HFFc6 (cell line): ENCODE results near the gene STOML1. TPM values are rescaled to one million over a fixed set of nuclear protein-coding genes. Genes with fewer than 3 reads are reported as not detected.

ENCODE experiments used
- DNase-seq: peaks from one replicate; pipeline ENCODE4 v3.0.0-alpha.2; 2018
- H3K27ac Mint-ChIP-seq: 2 replicates; pipeline ENCODE4 v1.8.0; 2020; ENCODE audit warnings: mild to moderate bottlenecking, mixed read lengths
- H3K27me3 Mint-ChIP-seq: 2 replicates; pipeline ENCODE4 v1.8.0; 2021; ENCODE audit warnings: mild to moderate bottlenecking, moderate library complexity, mixed read lengths; ENCODE audit not compliant: insufficient read depth
- H3K36me3 Mint-ChIP-seq: 2 replicates; pipeline ENCODE4 v1.8.0; 2021; ENCODE audit warnings: low read depth, mixed read lengths
- H3K4me1 Mint-ChIP-seq: 2 replicates; pipeline ENCODE4 v1.8.0; 2020; ENCODE audit warnings: low read depth, mixed read lengths
- H3K4me3 Mint-ChIP-seq: 2 replicates; pipeline ENCODE4 v1.8.0; 2020; ENCODE audit warnings: mild to moderate bottlenecking, moderate library complexity, mixed read lengths
- H3K9me3 Mint-ChIP-seq: 2 replicates; pipeline ENCODE4 v1.8.0; 2020; ENCODE audit warnings: mild to moderate bottlenecking, mixed read lengths
- total RNA-seq, 6 experiments: library from RNA; stranded (reverse); fragmentation: NEBNext Ultra II Directional; extraction: Animal tissue kit (Norgen Biotek cat#: 25700); gene quantifications; 2 replicates in 1 of 6; 3 replicates in 5 of 6; pipeline ENCODE4 v1.2.3, GENCODE V29; 2021
- TF ChIP-seq, protein P1 (sequence below): fragments of 200-600 bp; sonication (generic); IDR thresholded peaks from 2 replicates; pipeline ENCODE4 v1.5.0; 2021; ENCODE audit warnings: antibody characterized with exemption, mild to moderate bottlenecking

STOML1 gene
- total RNA-seq, 6 experiments from 2014 or later: 21.4 to 30.6 (median 24.7) TPM

DNA sequence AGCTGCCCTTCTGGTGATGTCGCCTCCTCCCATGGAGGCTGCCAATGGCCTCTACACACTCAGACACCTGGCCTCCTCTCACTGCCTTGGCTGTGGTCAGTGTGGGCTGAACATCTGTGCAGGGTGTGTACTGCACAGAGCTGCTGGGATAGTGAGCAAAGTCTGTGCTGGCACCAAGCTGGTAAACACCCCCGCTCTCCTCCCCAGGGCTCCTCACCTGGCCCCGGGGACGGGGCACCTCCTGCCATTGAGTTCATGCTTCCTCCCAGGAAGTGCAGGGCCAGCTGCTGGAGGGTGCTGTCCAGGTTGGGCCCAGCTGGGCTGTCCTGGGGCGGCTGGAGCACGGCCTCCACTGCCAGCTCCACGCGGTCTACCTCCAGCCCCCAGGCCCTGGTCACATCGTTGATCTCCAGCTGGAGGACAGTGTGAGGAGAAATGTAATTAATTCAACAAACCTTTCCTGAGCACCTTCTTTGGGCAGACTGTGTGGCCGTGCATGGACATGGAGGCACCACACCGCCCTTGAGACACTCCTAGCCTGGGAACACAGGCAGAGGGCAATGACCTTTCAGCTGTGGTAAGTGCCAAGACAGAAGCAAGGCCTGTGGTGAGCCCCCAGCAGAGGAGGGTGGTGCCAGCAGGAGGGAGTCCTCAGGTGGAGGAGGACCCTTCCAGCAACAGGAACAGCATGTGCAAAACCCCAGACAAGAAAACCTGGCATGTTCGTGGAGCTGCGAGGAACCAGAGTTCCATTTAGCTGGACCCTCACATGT lies 6.8 kb downstream of the STOML1 start:
- H3K36me3 Mint-ChIP-seq: peaks cover 8% of the 10 kb centered on the region; the same call in 1 of the 2 replicates
- H3K4me1 Mint-ChIP-seq: peaks cover 91% of the 10 kb centered on the region

DNA sequence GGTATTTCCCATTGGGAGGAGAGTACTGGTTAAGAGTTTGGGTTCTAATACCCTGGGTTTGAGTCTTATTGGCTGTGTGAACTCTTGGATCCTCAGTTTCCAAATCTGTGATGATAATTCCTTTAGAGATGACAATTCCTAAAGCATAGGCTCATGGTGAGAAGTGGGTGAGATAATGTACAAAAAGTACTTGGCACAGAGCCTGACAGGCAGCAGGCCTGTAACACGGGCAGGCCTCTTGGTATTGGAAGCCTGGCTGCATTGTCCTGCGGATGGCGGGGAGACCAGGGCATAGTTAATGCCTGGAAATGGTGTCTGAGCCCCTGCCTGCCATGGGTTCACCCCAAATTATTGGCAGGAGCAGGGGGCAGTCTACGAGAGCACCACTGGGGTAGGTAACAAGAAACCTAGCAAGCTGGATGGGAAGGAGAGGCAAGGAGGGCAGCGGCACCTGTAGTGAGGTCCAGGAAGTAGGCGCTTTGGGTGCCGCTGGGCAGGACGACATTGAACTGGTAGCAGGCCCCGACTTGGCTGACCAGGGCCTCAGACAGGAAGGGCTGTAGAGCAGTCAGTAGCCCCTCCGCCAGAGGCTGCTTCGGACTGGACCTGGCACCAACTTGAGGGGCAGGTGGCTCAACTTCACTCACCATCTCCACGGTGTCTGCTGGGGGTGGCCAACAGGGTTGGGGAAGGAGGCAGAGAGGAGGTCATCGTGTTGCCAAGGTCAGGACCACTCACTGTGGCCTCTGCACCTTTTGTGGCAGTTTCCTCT lies 7.7 kb downstream of the STOML1 start:
- DNase-seq: no peak
- TF ChIP-seq, protein P1, sequence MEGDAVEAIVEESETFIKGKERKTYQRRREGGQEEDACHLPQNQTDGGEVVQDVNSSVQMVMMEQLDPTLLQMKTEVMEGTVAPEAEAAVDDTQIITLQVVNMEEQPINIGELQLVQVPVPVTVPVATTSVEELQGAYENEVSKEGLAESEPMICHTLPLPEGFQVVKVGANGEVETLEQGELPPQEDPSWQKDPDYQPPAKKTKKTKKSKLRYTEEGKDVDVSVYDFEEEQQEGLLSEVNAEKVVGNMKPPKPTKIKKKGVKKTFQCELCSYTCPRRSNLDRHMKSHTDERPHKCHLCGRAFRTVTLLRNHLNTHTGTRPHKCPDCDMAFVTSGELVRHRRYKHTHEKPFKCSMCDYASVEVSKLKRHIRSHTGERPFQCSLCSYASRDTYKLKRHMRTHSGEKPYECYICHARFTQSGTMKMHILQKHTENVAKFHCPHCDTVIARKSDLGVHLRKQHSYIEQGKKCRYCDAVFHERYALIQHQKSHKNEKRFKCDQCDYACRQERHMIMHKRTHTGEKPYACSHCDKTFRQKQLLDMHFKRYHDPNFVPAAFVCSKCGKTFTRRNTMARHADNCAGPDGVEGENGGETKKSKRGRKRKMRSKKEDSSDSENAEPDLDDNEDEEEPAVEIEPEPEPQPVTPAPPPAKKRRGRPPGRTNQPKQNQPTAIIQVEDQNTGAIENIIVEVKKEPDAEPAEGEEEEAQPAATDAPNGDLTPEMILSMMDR: no peak
- H3K36me3 Mint-ChIP-seq: peaks cover 8% of the 10 kb centered on the region; the same call in 1 of the 2 replicates
- H3K9me3 Mint-ChIP-seq: no peaks in the 10 kb centered on the region
- H3K27ac Mint-ChIP-seq: peak overlapping the region; percentile 97
- peaks cover 84% of the 10 kb centered on the region for H3K4me1 Mint-ChIP-seq
- no peak overlapping the region; the same call in 1 of the 2 replicates for H3K4me3 Mint-ChIP-seq
- H3K27me3 Mint-ChIP-seq: peaks cover 1% of the 10 kb centered on the region

More for the DNA sequence above, 6.8 kb downstream of the STOML1 start:
- Mint-ChIP-seq H3K27me3 (peaks cover 1% of the 10 kb centered on the region), H3K4me3 (no peak overlapping the region), H3K9me3 (no peaks in the 10 kb centered on the region), H3K27ac (no peak overlapping the region)
- DNase-seq: no peak
- TF ChIP-seq, protein P1: no peak

DNA sequence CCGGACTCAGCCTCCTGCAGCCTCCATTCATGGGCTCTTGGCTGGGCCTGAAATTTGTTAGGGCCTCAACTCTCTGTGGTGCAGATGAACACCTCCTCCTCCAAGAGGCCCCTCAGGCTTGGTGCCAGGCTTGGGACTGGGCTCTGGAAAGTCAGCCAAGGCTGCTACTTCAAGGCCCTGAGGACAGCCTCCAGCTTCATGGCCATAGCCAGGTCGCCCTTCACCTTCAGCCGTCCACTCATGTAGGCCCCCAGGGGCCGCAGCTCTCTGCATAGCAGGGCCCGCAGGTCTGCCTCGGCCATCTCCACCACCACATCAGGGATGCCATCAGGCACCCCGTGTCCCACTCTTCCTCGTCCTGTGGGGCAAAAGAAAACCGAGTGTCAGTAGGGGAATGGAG lies 8.3 kb downstream of the STOML1 start:
- TF ChIP-seq, protein P1: no peak
- Mint-ChIP-seq H3K4me1 (peaks cover 78% of the 10 kb centered on the region), H3K27me3 (peaks cover 1% of the 10 kb centered on the region), H3K9me3 (no peaks in the 10 kb centered on the region), H3K27ac (peak overlapping the region; percentile 97), H3K36me3 (peaks cover 8% of the 10 kb centered on the region; the same call in 1 of the 2 replicates), H3K4me3 (no peak overlapping the region)
- DNase-seq: no peak

DNA sequence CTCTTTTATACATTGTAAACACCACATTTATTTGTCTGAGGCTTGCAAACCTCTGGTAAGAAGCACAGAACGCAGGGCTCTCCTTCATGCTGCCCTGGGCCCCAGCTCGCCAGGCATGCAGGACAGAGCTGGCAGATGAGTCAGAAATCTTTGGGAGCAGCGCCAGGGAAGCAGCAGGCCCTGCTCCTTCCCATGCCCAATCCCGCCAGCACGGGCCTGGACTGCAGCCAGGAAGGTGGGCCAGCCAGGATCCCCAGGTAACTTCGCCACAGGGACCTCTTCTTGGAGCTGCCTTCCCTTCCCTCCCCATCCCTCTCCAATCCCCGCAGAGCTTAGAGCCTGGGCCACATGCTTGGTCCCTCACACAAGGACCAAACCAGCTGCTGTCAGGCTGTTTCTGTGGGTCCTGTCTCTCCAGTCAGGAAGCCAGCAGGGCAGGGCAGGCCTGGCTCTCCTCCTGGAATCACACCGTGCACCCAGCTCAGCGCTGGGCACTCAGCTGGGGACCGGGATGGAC lies 8.8 kb downstream of the STOML1 start:
- Mint-ChIP-seq H3K27ac (peak overlapping the region; percentile 97), H3K27me3 (peaks cover 1% of the 10 kb centered on the region), H3K4me3 (peak overlapping the region; percentile 77), H3K4me1 (peaks cover 72% of the 10 kb centered on the region), H3K36me3 (peaks cover 8% of the 10 kb centered on the region; the same call in 1 of the 2 replicates), H3K9me3 (no peaks in the 10 kb centered on the region)
- TF ChIP-seq, protein P1: no peak
- peak; percentile 84 for DNase-seq

DNA sequence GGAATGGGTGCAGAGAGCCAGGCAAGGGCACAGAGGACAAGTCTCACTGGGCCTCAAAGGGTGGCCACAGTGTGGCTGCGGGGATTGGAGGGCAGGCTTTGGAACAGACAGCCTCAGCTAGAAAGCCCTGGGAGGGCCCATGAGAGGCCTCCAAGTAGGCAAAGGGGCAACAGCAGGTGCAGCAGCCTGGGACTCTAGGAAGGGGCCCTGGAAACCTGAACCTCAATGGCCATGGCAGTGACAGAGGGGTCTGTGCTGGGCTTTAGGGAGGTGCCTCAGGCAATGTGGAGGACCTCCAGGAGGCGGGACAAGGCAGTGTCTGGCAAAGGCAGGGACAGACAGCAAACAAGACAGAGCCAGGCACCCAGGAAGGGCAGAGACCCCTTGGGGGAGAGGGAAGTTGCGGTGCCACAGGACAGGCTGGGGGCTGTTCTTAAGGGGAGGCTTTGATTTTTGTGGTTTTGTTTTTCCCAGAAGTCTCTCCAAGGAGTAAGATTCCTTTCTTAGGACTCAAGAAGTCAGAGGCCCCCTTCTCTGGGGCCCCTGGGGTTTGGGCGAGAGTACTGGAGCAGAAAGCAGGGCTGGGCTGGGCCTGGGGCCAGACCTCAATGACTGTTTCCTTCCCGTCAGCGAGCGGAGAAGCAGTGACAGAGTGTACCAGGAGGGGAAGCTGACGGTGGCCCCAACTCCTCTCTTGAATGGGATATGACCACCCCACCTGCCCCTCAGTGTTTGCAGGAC lies 9.7 kb downstream of the STOML1 start:
- Mint-ChIP-seq H3K36me3 (peaks cover 8% of the 10 kb centered on the region; the same call in 1 of the 2 replicates), H3K4me3 (peak overlapping the region; percentile 77), H3K27me3 (peaks cover 4% of the 10 kb centered on the region), H3K27ac (peak overlapping the region; percentile 97), H3K9me3 (no peaks in the 10 kb centered on the region), H3K4me1 (peaks cover 64% of the 10 kb centered on the region)
- DNase-seq: peak; percentile 86
- TF ChIP-seq, protein P1: no peak
